Skeletal muscle satellite cell (primary cell): Measurements from ENCODE around the gene SPSB2.
"Not testable (repeated sequence)": the region's sequence is repeated elsewhere in the genome, so short reads cannot be mapped to it uniquely, and the experiment has no call there.

ENCODE experiments used
- H3K27me3 ChIP-seq: 2 replicates; pipeline ENCODE4 v1.7.0; 2013; ENCODE audit warnings: low read length; ENCODE audit not compliant: control insufficient read depth, insufficient read depth
- H3K36me3 ChIP-seq: 2 replicates; pipeline ENCODE4 v1.7.0; 2013; ENCODE audit warnings: mild to moderate bottlenecking, control low read depth, low read length; ENCODE audit not compliant: insufficient read depth
- H3K4me1 ChIP-seq: 2 replicates; pipeline ENCODE4 v1.7.0; 2013; ENCODE audit warnings: low read length; ENCODE audit not compliant: control insufficient read depth, insufficient read depth
- H3K4me2 ChIP-seq: 2 replicates; pipeline ENCODE4 v1.7.0; 2013; ENCODE audit warnings: mild to moderate bottlenecking, low read length
- H3K4me3 ChIP-seq: 2 replicates; pipeline ENCODE4 v1.7.0; 2013; ENCODE audit warnings: low read length
- H3K9ac ChIP-seq: 2 replicates; pipeline ENCODE4 v1.7.0; 2013; ENCODE audit warnings: mild to moderate bottlenecking, low read depth, low read length, moderate library complexity
- H3K9me3 ChIP-seq: replicated peaks from 2 replicates; pipeline ENCODE4 v1.7.0; 2013; ENCODE audit warnings: mild to moderate bottlenecking, control low read depth, low read length

Gene SPSB2

GRCh38 chr12:6912164-6912935 is 39.2 kb upstream of the SPSB2 start:
- Histone ChIP-seq H3K4me1 (peaks cover 18% of the 10 kb centered on the region), H3K9ac (no peak overlapping the region), H3K36me3 (peaks cover 6% of the 10 kb centered on the region), H3K4me2 (no peak overlapping the region), H3K9me3 (no peaks in the 10 kb centered on the region), H3K27me3 (no peaks in the 10 kb centered on the region), H3K4me3 (no peak overlapping the region)

- no peak overlapping the region for H3K4me2 ChIP-seq
- no peaks in the 10 kb centered on the region for H3K9me3 ChIP-seq
- no peaks in the 10 kb centered on the region for H3K27me3 ChIP-seq
- H3K4me1 ChIP-seq: peaks cover 11% of the 10 kb centered on the region
- H3K4me3 ChIP-seq: no peak overlapping the region
- no peak overlapping the region for H3K9ac ChIP-seq
- H3K36me3 ChIP-seq: no peaks in the 10 kb centered on the region
These were observed 36.5 kb upstream of the SPSB2 start for GRCh38 chr12:6909421-6910145.

- H3K36me3 ChIP-seq, H3K9me3 ChIP-seq, H3K27me3 ChIP-seq, H3K4me2 ChIP-seq, H3K4me3 ChIP-seq, H3K4me1 ChIP-seq, H3K9ac ChIP-seq: not testable (repeated sequence)
These were observed 35.0 kb upstream of the SPSB2 start for GRCh38 chr12:6908141-6908540.

GRCh38 chr12:6905414-6906040 is 32.4 kb upstream of the SPSB2 start:
- H3K4me1 ChIP-seq: peaks cover 9% of the 10 kb centered on the region
- H3K27me3 ChIP-seq: no peaks in the 10 kb centered on the region
- H3K36me3 ChIP-seq: no peaks in the 10 kb centered on the region
- H3K9ac ChIP-seq: peak overlapping the region; percentile 84
- peak overlapping the region; percentile 80 for H3K4me3 ChIP-seq
- H3K9me3 ChIP-seq: no peaks in the 10 kb centered on the region
- peak overlapping the region; percentile 88 for H3K4me2 ChIP-seq

GRCh38 chr12:6904280-6905276 is 31.5 kb upstream of the SPSB2 start, which contains the start of gene LRRC23:
Gene LRRC23 (plus strand): TSS chr12:6904822. CDS start chr12:6905634, 812 bp downstream.
- no peaks in the 10 kb centered on the region for H3K9me3 ChIP-seq
- peak within 1 kb of the TSS; percentile 88 for H3K4me2 ChIP-seq
- no peaks in the 10 kb centered on the region for H3K36me3 ChIP-seq
- peak within 1 kb of the TSS; percentile 80 for H3K4me3 ChIP-seq
- H3K27me3 ChIP-seq: no peaks in the 10 kb centered on the region
- peak within 1 kb of the TSS; percentile 84 for H3K9ac ChIP-seq
- peaks cover 9% of the 10 kb centered on the region for H3K4me1 ChIP-seq

GRCh38 chr12:6903722-6904121 is 30.6 kb upstream of the SPSB2 start:
- peaks cover 9% of the 10 kb centered on the region for H3K4me1 ChIP-seq
- H3K9me3 ChIP-seq: no peaks in the 10 kb centered on the region
- no peak overlapping the region for H3K9ac ChIP-seq
- H3K4me3 ChIP-seq: no peak overlapping the region
- no peaks in the 10 kb centered on the region for H3K27me3 ChIP-seq
- H3K4me2 ChIP-seq: no peak overlapping the region
- no peaks in the 10 kb centered on the region for H3K36me3 ChIP-seq

- H3K36me3 ChIP-seq: no peaks in the 10 kb centered on the region
- H3K4me2 ChIP-seq: no peak overlapping the region
- H3K27me3 ChIP-seq: no peaks in the 10 kb centered on the region
- no peaks in the 10 kb centered on the region for H3K9me3 ChIP-seq
- H3K9ac ChIP-seq: no peak overlapping the region
- H3K4me3 ChIP-seq: no peak overlapping the region
- peaks cover 9% of the 10 kb centered on the region for H3K4me1 ChIP-seq
These were observed 29.3 kb upstream of the SPSB2 start for GRCh38 chr12:6902448-6902847.

- Histone ChIP-seq H3K27me3 (no peaks in the 10 kb centered on the region), H3K9ac (no peak overlapping the region), H3K9me3 (no peaks in the 10 kb centered on the region), H3K4me2 (no peak overlapping the region), H3K36me3 (no peaks in the 10 kb centered on the region), H3K4me1 (peaks cover 5% of the 10 kb centered on the region), H3K4me3 (no peak overlapping the region)
These were observed 26.9 kb upstream of the SPSB2 start for GRCh38 chr12:6899837-6900519.

- Histone ChIP-seq H3K4me2 (no peak overlapping the region), H3K4me1 (peaks cover 3% of the 10 kb centered on the region), H3K4me3 (no peak overlapping the region), H3K36me3 (no peaks in the 10 kb centered on the region), H3K27me3 (no peaks in the 10 kb centered on the region), H3K9me3 (no peaks in the 10 kb centered on the region), H3K9ac (no peak overlapping the region)
These were observed 26.3 kb upstream of the SPSB2 start for GRCh38 chr12:6899427-6899826.

GRCh38 chr12:6896846-6897435 is 23.8 kb upstream of the SPSB2 start:
- H3K36me3 ChIP-seq: no peaks in the 10 kb centered on the region
- H3K27me3 ChIP-seq: no peaks in the 10 kb centered on the region
- no peaks in the 10 kb centered on the region for H3K4me1 ChIP-seq
- no peaks in the 10 kb centered on the region for H3K9me3 ChIP-seq
- no peak overlapping the region for H3K4me3 ChIP-seq
- no peak overlapping the region for H3K4me2 ChIP-seq
- no peak overlapping the region for H3K9ac ChIP-seq
